Fibroblast of skin of left quadriceps (primary cell): Measurements from ENCODE around the gene TRAPPC6A.

ENCODE experiments used
- DNase-seq, 2 experiments: peaks; one replicate each; pipeline ENCODE4 v3.0.0-alpha.2; 2013; ENCODE audit warnings: low read depth in 2 of 2

Gene TRAPPC6A

DNA sequence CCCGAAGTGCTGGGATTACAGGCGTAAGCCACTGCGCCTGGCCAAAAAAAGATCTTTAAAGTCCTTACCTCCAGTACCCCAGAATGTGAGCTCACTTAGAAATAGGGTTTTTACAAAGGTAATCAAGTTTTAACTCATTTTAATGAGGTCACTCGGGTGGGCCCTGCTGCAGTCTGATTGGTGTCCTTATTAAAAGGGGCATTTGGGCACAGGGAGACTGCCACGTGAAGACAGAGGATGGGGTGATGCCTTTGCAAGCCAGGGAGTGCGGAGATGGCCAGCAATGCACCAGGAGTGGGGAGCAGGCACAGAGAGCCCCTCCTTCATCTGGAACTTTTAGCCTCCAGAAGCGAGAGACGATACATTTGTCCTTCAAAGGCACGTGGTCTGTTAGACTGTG, 28.9 kb downstream of the TRAPPC6A start:
- DNase-seq = no peak

DNA sequence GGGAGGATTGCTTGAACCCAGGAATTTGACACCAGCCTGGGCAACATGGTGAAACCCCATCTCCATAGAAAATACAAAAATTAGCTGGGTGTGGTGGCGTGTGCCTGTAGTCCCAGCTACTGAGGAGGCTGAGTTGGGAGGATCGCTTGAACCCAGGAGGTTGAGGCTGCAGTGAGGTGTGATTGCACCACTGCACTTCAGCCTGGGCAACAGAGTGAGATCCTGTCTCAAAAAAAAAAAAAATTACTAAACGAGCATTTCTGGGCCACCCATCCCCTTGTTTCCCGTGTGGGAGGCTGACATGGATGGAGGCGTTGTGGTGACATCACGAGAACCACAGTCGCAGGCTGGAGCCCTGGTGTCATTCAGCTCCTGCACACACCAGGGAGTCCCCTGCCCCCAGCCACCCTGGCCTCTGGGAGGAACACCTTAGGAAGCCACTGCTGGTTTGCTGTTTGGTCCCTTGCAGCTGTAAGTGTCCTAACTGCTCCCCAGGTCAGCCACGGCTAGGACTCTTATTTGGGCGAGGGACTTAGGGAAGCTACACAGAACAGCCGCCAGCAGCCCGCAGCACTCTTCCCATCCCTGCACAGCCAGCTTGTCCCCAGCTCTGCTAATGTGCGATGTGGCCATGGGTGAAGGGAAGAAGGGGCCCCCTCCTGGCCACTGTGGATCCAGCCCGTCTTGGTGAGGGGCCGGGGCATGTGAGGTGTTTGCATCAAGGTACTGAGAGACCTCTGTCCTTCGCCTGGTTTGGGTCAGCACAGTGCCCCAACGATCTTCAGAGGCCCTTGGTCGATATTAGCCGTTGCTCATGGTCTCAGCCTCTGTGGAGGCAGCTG, 30.0 kb downstream of the TRAPPC6A start:
- DNase-seq = no peak

DNA sequence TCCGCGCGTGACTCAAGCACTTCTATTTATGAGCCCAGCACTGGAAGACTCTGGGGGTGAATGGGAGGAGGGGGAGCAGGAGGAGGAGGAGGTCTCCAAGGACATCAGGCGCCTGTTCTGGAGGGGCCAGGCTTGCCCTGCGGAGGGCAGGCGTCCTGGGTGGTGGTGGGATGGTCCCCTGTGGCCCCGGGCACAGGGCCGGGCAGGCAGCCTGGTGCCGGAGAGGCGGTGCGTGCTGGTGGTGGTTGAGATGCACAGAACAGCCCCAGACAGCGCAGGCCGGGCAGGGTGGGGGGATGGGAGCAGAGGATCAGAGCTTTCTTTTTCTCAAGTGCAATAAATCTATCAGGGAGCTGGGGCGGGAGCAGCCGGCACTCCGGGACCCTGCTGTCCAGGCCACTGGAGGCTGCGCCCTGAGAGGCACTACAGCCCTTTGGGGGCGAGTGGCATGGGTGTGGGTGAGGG, 31.3 kb downstream of the TRAPPC6A start:
- no peak for DNase-seq

DNA sequence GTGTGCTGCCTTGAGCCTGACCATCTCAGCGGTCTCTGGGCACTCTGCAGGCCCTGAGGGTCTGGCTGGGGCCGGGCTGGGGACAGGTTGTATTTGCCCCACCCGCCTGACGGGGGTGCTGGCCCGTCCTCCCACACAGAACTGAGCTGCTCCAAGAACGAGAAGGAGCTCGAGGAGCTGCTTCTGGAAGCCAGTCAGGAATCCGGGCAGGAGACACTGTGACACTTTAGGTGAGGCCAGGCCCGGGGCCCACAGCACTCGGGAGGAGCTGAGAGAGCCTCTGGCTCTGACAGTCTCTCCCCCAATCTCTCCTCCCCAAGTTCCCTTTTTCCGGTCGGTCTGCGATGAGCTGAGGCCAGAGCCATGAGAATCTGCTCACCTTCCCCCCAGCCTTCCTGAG, 31.8 kb downstream of the TRAPPC6A start:
- DNase-seq = no peak

DNA sequence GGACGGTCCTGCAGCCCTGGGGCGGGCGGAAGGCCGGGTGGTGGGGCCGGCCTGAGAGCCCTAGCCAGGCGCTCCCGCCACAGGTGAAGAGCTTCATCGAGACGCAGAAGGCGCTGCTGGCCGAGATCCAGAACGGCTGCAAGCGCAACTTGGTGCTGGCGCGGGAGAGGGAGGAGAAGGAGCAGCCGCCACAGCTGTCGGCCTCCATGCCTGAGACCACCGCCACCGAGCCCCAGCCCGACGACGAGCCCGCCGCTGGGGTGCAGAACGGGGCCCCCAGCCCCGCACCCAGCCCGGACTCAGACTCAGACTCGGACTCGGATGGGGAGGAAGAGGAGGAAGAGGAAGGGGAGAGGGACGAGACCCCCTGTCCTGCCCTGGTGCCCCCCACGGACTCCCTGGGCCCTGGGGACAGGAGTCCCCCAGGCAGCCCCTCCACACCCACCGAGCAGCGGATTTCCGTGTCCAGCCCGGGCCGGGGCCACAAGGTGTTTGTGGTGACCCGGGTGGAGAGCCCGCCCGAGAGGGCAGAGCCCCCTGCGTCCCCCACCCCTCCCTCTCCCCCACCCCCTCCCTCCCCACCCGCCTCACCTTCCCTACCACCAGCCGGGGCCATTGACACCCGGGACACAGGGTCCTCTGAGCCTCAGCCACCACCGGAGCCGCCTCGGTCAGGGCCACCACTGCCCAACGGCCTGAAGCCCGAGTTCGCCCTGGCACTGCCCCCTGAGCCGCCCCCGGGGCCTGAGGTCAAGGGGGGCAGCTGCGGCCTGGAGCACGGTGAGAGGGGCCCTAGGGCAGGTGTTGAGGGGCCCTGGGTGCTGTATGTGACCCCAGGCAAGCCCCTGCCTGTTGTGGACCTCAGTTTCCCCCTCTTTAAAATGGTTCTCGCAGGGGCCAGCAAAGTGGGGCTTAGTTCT, 32.5 kb downstream of the TRAPPC6A start:
- DNase-seq = no peak

DNA sequence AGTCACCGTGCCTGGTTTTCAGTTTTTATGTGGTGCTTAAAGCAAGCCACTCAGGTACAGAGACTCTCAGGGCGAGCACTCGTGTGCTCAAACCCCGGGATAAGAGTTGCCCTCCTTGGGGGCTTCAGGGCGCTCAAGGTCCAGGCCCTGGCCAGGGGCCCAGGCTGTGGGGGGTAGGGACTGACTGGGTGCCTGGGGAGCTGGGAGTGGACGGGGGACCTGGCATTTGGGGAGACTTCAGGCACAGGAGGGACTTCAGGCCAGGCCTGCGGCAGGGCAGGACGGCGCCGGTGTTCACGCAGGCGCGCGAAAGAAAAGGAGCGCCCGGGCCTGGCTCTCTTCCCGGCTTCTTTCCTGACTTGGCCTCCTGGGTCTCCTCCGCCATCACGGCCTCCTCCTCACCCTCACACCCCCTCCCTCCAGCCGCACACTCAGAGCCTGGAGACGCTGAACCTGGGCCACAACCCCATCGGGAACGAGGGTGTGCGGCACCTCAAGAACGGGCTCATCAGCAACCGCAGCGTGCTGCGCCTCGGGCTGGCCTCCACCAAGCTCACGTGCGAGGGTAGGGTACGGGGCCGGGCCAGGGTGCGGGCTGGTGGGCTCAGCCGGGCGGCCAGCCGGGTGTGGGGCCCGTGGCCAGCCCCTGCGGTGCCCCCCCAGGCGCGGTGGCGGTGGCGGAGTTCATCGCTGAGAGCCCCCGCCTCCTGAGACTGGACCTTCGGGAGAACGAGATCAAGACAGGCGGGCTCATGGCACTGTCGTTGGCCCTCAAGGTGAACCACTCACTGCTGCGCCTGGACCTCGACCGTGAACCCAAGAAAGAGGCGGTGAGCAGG, 33.4 kb downstream of the TRAPPC6A start:
- no peak for DNase-seq

DNA sequence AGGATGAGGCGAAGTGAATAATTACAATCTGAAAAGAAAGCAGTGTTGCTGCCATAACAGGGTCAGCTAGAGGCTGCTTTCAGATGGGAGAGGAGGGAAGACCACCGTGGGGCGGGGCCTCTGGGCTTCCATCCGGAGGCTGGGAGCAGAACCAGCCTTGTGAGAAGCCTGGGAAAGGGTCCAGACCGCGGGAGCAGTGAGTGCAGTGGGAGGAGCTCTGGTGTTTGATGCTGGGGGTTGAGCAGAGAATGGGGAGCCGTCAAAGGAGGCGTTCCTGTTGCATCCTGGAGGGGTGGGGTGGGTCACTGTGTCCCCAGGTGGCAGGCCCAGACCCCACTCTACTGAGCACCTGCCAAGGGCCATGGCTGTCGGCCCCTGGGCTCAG, 35.3 kb downstream of the TRAPPC6A start:
- no peak for DNase-seq

DNA sequence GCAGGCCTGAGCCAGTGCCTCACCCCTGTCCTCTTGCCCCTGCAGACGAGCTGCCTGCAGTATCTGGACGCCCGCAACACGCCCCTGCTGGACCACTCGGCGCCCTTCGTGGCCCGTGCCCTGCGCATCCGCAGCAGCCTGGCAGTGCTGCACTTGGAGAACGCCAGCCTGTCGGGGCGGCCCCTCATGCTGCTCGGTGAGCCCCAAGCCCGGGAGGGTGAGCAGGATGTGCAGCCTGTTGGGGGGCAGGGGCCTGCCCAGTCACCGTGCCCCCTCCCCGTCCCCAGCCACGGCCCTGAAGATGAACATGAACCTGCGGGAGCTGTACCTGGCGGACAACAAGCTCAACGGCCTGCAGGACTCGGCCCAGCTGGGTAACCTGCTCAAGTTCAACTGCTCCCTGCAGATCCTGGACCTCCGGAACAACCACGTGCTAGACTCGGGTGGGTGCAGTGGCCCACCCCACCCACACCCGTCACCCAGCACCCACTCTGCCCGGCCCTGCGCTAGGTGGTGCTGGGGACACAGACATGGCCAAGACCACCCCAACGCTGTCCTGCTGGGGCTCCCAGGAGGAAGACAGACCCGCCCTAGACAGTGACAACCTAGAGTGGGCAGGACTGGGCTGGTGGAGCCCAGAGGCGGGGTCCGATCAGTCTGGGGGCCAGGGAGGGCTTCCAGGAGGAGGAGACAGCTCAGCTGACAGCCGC, 35.9 kb downstream of the TRAPPC6A start:
- DNase-seq = no peak

DNA sequence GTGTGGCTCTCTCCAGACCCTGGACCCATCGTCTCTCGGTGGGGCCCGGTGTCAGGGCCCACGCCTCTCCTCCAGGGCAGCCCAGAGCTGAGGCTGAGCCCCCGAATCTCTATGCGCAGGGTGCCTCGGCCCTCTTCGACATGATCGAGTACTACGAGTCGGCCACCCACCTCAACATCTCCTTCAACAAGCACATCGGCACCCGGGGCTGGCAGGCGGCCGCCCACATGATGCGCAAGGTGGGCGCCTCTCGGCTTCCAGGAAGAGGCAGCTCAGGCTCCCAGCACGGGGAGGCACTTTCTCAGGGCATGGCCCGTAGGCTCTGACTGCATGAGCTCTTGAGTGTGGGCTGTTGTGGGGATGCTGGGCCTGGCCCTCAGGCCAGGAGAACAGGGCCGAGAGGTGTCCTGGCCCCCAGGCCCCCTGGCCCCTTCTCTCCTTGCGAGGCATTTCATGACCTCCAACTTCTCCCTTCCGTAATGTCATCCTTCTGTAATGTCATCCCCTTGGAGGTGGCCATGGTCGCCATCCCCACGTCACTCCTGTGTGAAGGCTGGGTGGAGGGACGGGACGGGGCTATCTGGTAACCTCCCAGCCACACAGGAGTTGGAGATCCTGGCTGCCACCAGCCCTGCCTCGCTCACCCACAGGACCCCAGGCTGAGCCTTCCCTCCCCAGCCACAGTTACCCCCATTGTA, 36.7 kb downstream of the TRAPPC6A start:
- no peak for DNase-seq

DNA sequence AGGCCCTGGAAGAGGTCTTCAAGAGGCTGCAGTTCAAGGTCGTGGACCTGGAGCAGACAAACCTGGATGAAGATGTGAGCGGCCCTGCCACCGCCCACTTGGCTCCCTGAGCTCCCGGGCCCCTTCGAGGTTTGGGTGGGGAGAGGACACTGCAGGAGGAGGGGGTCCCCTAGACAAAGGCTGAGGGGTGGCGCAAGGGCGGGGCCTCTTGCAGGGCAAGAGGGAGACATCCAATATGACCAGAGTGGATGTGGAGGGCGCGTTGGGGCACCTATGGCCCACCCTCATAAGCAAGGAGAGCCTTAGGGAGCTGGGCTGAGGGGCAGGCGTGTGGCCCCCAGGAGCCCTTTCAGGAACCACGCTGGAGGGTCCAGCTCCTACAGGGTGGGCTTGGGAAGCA, 37.5 kb downstream of the TRAPPC6A start:
- no peak for DNase-seq

DNA sequence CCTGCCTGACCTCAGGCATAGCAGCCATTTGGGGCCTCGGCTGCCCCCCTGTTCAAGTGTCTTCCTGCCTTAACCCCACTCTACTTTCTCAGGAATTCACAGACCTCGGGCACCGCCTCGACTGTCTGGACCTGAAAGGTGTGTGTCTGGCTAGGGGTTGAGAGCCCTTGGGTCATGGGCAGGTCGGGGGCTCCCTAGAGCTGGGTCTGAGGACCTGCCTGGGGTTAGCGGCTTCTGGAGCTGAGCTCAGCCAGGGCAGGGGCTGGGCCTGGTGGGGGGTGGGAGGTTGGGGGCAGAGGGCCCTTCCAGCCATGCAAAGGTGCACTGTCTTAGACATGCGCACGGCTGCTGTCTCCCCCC, 37.9 kb downstream of the TRAPPC6A start:
- no peak for DNase-seq

DNA sequence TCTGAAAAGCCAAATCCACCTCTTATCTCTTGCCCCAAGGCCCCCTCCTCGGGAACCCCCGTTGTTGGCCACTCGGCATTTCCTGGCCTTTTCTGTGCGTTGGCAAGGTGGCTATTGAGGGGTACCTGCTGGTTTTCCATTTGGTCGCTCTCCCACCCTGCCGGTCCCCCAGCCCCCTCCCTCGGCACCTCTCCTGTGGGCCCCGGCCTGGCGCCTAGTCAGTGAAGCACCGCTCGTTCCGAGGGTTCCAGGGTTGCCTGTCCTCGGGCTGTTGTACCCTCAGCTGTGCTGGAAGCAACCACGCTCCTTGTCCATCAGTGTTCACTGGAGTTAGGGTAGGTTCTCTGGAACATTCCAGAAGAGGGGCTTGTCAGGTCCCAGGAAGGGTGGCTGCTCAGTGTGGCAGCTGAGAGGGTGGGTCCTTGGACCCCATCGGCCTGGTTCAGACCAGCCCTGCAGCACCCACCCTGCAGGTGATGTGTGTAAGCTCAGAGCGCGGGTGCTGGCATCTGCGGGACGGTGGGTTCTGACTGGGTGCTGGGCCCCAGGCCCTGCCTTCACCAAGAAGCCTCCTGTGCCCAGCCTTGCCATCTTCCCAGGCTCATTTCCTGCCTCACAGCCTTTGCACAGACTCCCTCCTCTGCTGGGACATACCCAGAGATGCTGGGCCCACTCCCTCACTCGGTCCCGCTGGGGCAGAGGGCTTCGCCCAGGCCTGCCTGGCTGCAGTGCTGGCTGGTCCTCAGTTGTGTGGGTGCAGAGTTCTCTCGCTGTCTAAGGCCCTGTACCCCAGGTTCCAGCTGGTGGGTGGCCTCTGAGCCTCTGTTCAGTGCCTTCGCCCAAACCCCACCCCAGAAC, 38.5 kb downstream of the TRAPPC6A start:
- no peak for DNase-seq

DNA sequence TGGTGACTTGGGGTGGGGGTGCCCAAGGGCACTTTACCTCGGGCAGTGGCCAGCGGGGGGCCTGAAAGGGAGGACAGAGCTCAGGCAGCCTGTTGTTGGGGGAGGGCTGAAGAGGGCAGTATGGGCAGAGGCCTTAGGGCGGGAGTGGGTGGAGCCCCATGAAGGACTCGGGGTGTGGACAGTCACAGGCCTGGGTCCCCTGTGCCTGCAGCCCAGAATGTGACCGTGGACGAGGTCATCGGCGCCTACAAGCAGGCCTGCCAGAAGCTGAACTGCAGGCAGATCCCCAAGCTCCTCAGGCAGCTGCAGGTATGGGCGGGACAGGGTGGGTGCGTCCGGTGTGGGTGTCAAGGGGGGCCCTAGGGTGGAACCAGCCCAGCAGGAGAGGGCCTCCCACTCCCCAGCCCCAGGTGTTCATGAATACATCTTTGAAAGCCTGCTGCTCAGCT, 39.7 kb downstream of the TRAPPC6A start:
- no peak for DNase-seq

DNA sequence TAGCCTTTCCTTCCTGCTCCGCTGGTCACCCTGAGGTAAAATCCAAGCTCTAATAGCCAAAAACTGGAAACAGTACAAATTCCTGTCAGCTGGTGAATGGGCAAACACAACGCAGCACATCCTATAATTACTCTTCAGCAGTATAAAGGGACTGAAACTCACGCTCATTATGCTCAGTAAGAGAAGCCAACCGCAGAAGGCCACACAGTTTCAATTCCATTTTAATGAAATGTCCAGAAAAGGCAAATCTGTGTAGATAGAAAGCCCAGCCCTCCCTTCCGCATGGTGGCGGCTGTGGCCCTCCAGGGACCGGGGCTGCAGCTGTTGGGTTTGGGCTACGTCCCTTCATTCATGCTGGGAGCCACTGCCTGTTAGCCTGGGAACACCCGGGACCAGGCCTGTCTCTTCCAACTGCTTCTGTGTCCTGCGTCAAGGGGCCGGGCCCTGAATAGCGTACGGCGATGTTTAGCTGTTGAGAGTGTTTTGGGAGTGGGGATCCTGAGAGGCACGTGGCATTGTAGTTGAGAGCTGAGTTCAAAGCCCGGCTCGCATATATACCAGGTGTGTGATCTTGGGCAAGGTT, 40.8 kb downstream of the TRAPPC6A start:
- DNase-seq = no peak

DNA sequence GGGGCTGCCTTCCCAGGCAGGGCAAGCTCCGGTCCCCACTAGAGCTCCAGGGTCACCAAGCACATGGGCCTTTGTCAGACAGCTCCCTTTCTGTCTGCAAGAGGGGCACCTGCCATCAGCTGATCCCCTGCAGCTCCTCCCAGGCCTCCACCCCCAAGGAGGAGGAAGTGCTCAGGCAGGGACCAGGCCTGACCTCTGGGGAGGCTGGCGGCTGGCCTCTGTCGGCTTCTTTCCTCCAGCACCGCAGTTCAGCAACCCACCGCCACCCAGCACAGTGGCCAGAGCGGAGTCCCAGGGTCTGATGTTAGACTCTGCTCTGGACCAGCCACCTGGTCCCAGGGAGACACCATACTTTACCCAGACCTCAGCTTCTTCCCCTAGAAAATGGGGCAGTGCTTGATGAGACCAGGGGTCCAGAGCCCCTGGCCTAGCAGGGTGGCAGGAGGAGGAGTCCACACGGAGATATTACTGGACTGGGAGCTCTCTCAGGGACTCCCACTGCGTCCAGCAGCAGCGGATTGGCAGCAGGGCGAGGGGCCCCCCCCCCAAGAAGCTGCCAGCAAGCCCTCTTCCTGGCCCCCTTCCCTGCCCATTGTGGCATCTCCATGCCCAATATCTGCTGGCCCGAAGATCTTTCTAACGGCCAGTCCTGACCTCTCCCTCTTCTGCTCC, 41.4 kb downstream of the TRAPPC6A start:
- no peak for DNase-seq

DNA sequence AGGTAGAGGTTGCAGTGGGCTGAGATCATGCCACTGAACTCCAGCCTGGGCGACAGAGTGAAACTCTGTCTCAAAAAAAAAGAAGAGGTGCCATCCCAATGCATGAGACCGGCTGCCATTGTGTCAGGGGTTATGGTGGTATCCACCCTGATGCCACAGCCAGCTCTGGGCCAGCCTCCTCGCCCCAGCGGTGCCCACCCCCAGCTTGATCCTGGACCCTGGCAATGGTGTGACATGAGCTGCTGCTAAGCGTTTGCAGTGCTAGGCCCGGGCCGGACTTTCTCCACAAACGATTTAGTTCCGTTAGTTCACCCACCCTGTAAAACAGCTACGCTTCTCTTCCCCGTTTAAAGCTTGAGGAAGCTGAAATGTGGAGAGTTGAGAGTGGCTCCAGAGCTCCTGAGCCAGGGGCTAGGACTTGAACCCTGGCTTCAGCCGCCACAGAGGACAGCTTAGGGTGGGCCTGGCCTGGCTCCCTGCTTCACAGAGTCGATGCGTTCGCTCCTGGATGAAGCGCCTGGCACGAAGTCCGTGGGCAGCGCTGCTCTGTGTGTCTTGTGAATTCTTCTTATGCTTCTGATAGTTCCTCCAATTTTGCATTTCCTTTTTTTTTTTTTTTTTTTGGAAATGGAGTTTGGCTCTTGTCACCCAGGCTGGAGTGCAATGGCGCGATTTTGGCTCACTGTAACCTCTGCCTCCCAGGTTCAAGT, 42.7 kb downstream of the TRAPPC6A start:
- no peak for DNase-seq

DNA sequence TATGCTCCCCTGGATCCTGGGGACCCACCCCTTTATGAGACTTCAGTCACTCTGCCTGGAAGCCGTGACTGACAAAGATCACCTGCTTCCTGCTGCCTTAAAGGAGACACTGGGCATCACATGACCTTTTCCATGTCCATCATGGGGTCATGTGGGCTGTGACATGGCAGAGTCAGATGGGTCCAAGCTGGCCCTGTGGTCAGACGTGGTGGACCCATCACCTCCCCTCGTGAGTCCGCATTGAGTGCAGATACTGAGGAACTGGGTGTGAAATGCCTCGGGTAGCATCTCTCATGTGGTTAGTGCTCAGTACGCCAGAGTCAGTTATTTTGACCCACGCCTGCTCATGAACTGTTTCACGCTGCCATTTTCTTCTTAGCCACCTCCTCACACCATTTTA, 44.4 kb downstream of the TRAPPC6A start:
- no peak for DNase-seq
